WTC11 (cell line): ENCODE data around the gene PRXL2B.

Experiments used
- CREB1 ChIP-seq: sonication (generic); formaldehyde crosslinking; IDR thresholded peaks from 2 replicates; pipeline ENCODE4 v1.8.0; 2023; ENCODE audit warnings: mild to moderate bottlenecking, missing genetic modification reagents
- CTCF ChIP-seq: fragments of 200-600 bp; IDR thresholded peaks from 2 replicates; pipeline ENCODE4 v1.8.0; 2022; ENCODE audit warnings: antibody characterized with exemption
- ELF4 ChIP-seq: sonication (generic); formaldehyde crosslinking; IDR thresholded peaks from 2 replicates; pipeline ENCODE4 v1.8.1; 2022; ENCODE audit warnings: low read depth, mild to moderate bottlenecking, moderate library complexity, missing genetic modification reagents
- ESRRA ChIP-seq: sonication (generic); formaldehyde crosslinking; IDR thresholded peaks from 2 replicates; pipeline ENCODE4 v1.8.1; 2022; ENCODE audit warnings: mild to moderate bottlenecking, missing genetic modification reagents, borderline replicate concordance
- GABPB1 ChIP-seq: sonication (generic); formaldehyde crosslinking; IDR thresholded peaks from 2 replicates; pipeline ENCODE4 v1.8.1; 2023; ENCODE audit warnings: mild to moderate bottlenecking, missing genetic modification reagents
- IRF1 ChIP-seq: sonication (generic); formaldehyde crosslinking; IDR thresholded peaks from 2 replicates; pipeline ENCODE4 v1.8.0; 2023; ENCODE audit warnings: missing genetic modification reagents
- JAZF1 ChIP-seq: fragments of 250-450 bp; sonication (Bioruptor Pico); IDR thresholded peaks from 2 replicates; pipeline ENCODE4 v1.9.0; 2021; ENCODE audit warnings: moderate library complexity, mild to moderate bottlenecking, inconsistent platforms
- JUN ChIP-seq: sonication (generic); formaldehyde crosslinking; IDR thresholded peaks from 2 replicates; pipeline ENCODE4 v1.8.0; 2023; ENCODE audit warnings: mild to moderate bottlenecking, missing genetic modification reagents
- MAX ChIP-seq: sonication (generic); formaldehyde crosslinking; IDR thresholded peaks from 2 replicates; pipeline ENCODE4 v1.8.0; 2022; ENCODE audit warnings: mild to moderate bottlenecking, missing genetic modification reagents
- NFYB ChIP-seq: sonication (generic); formaldehyde crosslinking; conservative IDR thresholded peaks from 2 replicates; pipeline ENCODE4 v1.8.0; 2022; ENCODE audit warnings: low read depth, missing genetic modification reagents
- NR2C2 ChIP-seq: sonication (generic); formaldehyde crosslinking; IDR thresholded peaks from 2 replicates; pipeline ENCODE4 v1.8.0; 2022; ENCODE audit warnings: mild to moderate bottlenecking, missing genetic modification reagents
- SMAD4 ChIP-seq: sonication (generic); formaldehyde crosslinking; IDR thresholded peaks from 2 replicates; pipeline ENCODE4 v1.8.0; 2022; ENCODE audit warnings: mild to moderate bottlenecking, missing genetic modification reagents
- ZNF121 ChIP-seq: sonication (generic); formaldehyde crosslinking; IDR thresholded peaks from 2 replicates; pipeline ENCODE4 v1.8.0; 2023; ENCODE audit warnings: missing genetic modification reagents

GRCh38 chr1:2537784-2538115, 48.8 kb upstream of the PRXL2B start:
- TF ChIP-seq SMAD4 (no peak), CTCF (no peak), JUN (CRISPR knock-in tag) (no peak), GABPB1 (CRISPR knock-in tag) (no peak), NFYB (CRISPR knock-in tag) (no peak), ELF4 (CRISPR knock-in tag) (no peak), NR2C2 (CRISPR knock-in tag) (no peak), JAZF1 (CRISPR knock-in tag) (no peak), MAX (no peak), ZNF121 (CRISPR knock-in tag) (no peak), CREB1 (no peak), ESRRA (CRISPR knock-in tag) (no peak), IRF1 (CRISPR knock-in tag) (no peak)
